Measurements from ENCODE around the gene NR1D2. TPM values are rescaled to one million over a fixed set of nuclear protein-coding genes. Genes with fewer than 3 reads are reported as not detected.
"Not testable (repeated sequence)": the region's sequence is repeated elsewhere in the genome, so short reads cannot be mapped to it uniquely, and the experiment has no call there.

The NR1D2 gene
- total RNA-seq (10 to 100 TPM; 52.2 to 56.7 TPM), polyA plus RNA-seq (10 to 100 TPM; 23.4 to 46.3 (median 31.7) TPM), total RNA-seq (32.0 to 173 (median 114) reads per million in 6 experiments)

- no peaks in the 10 kb centered on the region for H3K9me3 Mint-ChIP-seq
- H3K4me1 Mint-ChIP-seq, result peaks cover 22 to 45% (median 38%) of the 10 kb centered on the region in 4 donors
- H3K4me3 Mint-ChIP-seq, result peak within 1 kb of the TSS; percentile 81 to 97 (median 88)
- peak; percentile 63 to 85 (median 78) for DNase-seq
- H3K27ac Mint-ChIP-seq, result peak within 1 kb of the TSS; percentile 84 to 96 (median 94)
- peak; percentile 51 to 62 for ATAC-seq
- H3K36me3 Mint-ChIP-seq, result peaks cover 0 to 4% (median 3%) of the 10 kb centered on the region in 3 donors
- POLR2A ChIA-PET, result interaction anchor here (0.9 to 9.1 kb wide), 4 partner anchors 21 to 28 kb away, joined by 3 to 105 read pairs (median 4); partner anchors contain the start of genes NKIRAS1 and RPL15
- no peaks in the 10 kb centered on the region for H3K27me3 Mint-ChIP-seq
These were observed at the start of gene NR1D2 for GRCh38 chr3:23944861-23945662. Gene NR1D2, plus strand, starts transcription at chr3:23945286. Its CDS starts 293 bp downstream, at chr3:23945579.

- no peaks in the 10 kb centered on the region for H3K9me3 Mint-ChIP-seq
- POLR2A ChIA-PET, result interaction anchor here (0.7 to 1.0 kb wide), 2 partner anchors 16 to 126 kb away, joined by 3 to 5 read pairs; partner anchors contain the start of genes NKIRAS1 and RPL15
- no peak overlapping the region for H3K27ac Mint-ChIP-seq
- ATAC-seq (no peak), DNase-seq (no peak)
- peaks cover 5 to 74% (median 35%) of the 10 kb centered on the region in 3 donors for H3K36me3 Mint-ChIP-seq
- no peak overlapping the region for H3K4me3 Mint-ChIP-seq
- peaks cover 0 to 4% (median 1%) of the 10 kb centered on the region in 4 donors for H3K4me1 Mint-ChIP-seq
- no peaks in the 10 kb centered on the region for H3K27me3 Mint-ChIP-seq
These were observed 44.3 kb upstream of the NR1D2 start for GRCh38 chr3:23900744-23901143.

DNA sequence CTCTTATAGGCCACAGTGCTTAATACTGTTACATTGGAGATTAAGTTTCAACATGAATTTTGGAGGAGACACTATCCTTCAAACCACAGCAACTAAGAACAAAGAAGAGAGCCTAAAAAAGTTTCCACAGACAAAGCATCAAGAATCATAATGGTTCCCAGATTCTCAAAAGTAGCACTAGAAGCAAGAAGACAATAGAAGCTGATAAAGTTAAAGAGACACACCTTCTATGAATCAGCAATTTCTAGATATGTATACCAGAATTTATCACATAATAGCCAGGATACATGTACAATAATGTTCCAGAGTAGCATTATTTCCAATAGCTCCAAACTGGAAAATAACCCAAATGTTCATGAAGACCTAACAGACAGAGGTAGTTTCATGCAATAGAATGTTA lies 40.5 kb upstream of the NR1D2 start:
- Mint-ChIP-seq H3K36me3 (peaks cover 0 to 67% (median 33%) of the 10 kb centered on the region in 3 donors), H3K27ac (peak overlapping the region in 1 of 10 donors; percentile 8), H3K4me1 (peaks cover 0 to 2% (median under 1%) of the 10 kb centered on the region in 4 donors), H3K27me3 (no peaks in the 10 kb centered on the region), H3K9me3 (no peaks in the 10 kb centered on the region), H3K4me3 (no peak overlapping the region)
- ATAC-seq (no peak), DNase-seq (no peak)
- POLR2A ChIA-PET, result no interaction called here

GRCh38 chr3:23909341-23909740 lies 35.7 kb upstream of the NR1D2 start:
- Mint-ChIP-seq H3K27ac (no peak overlapping the region), H3K4me3 (no peak overlapping the region), H3K4me1 (peaks cover 0 to 7% (median 2%) of the 10 kb centered on the region in 4 donors), H3K27me3 (no peaks in the 10 kb centered on the region), H3K36me3 (peaks cover 0 to 44% (median 15%) of the 10 kb centered on the region in 3 donors), H3K9me3 (no peaks in the 10 kb centered on the region)
- POLR2A ChIA-PET, result interaction anchor here (1.0 kb wide), 1 partner anchor 8 kb away, joined by 3 read pairs; the partner anchor contains the start of genes NKIRAS1 and RPL15
- DNase-seq, result no peak
- no peak for ATAC-seq

DNA sequence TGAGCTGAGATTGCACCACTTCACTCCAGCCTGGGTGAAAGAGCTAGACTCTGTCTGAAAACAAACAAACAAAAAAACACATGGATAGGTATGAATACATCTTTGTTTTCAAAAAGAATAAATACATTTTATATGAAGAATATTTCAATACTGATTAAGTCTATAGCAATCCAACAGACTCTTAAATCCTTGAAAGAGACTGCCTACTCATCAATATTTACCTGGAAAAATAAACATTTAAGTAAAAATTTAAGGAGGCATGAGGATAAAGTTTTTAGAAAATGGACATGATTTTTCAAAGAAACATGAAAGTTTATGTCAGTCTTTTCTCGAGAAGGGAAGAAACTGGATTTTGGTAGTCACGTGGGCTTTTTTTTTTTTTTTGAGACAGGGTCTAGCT lies 33.7 kb upstream of the NR1D2 start:
- Mint-ChIP-seq H3K4me1 (peaks cover 8 to 23% (median 18%) of the 10 kb centered on the region in 4 donors), H3K9me3 (no peaks in the 10 kb centered on the region), H3K36me3 (peaks cover 0 to 33% (median 6%) of the 10 kb centered on the region in 3 donors), H3K4me3 (no peak overlapping the region), H3K27me3 (no peaks in the 10 kb centered on the region), H3K27ac (no peak overlapping the region)
- POLR2A ChIA-PET, result no interaction called here
- no peak for ATAC-seq
- DNase-seq, result no peak

GRCh38 chr3:23912335-23912734 lies 32.8 kb upstream of the NR1D2 start:
- H3K4me3 Mint-ChIP-seq, DNase-seq, H3K9me3 Mint-ChIP-seq, H3K27me3 Mint-ChIP-seq, ATAC-seq, H3K27ac Mint-ChIP-seq, POLR2A ChIA-PET: not testable (repeated sequence)
- H3K36me3 Mint-ChIP-seq, result peaks cover 0 to 30% (median 6%) of the 10 kb centered on the region in 3 donors
- peaks cover 12 to 25% (median 21%) of the 10 kb centered on the region in 4 donors for H3K4me1 Mint-ChIP-seq

DNA sequence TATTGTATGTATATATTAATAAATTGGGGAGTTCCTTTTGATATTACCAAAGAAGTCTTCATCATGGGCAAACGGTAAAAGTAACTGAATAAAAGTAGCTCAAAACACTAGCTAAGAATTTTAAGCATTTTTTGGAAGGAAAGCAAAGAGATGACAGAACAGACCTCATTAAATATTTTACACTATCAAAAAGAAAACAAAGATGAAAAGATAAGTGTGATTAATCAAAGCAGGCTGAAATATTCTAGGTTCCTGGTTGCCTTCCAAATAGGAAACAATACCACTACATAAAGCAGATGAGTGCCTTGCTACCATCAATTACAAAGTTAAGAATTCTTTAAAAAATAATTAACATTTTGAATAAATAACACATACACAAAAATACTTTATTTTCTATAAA lies 31.9 kb upstream of the NR1D2 start:
- no peak overlapping the region for H3K27ac Mint-ChIP-seq
- H3K9me3 Mint-ChIP-seq, result no peaks in the 10 kb centered on the region
- DNase-seq (no peak), ATAC-seq (no peak)
- peaks cover 18 to 31% (median 28%) of the 10 kb centered on the region in 4 donors for H3K4me1 Mint-ChIP-seq
- no peaks in the 10 kb centered on the region for H3K27me3 Mint-ChIP-seq
- H3K4me3 Mint-ChIP-seq, result no peak overlapping the region
- POLR2A ChIA-PET, result interaction anchor here (1.1 kb wide), 1 partner anchor 16 kb away, joined by 6 read pairs; no protein-coding TSS in a partner anchor
- peaks cover 7 to 33% (median 10%) of the 10 kb centered on the region in 3 donors for H3K36me3 Mint-ChIP-seq

DNA sequence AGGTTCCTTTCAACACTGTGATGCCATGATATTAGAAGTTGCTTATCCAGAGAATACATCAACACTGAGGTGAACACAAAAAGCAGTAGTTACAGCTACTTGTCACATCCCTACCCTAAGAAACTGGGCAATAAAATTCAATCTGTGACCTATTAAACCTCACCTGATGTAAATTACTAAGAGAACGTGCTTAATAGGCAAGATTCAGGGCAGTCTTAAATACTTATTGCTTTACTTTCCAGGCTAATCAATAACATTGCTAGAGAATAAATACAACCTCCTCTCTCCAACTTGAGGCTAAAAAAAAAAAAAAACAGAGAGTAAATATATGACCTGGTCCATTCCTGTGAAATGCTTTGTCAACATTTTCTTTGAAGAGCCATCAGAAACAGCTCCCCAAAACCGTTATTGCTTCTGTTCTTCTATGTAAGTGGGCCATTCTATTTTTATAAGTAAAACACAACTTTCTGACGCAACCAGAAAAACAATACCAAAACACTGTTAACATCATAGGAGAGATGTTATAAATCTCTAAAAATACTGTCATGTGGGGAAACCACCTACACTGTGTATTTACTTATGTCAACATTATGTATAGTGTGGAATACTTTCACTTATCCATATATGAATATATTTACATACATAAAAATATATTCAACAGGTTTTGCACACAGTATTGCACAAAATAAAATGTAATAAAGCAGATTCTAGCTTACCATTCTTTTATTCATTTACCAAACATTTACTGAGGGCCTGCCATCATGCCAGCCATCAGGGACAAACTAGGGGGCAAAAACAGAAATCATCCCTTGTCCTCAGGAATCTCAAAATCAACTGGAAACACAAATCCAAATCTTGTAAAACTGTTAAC lies 31.0 kb upstream of the NR1D2 start:
- Mint-ChIP-seq H3K4me1 (peaks cover 25 to 40% (median 37%) of the 10 kb centered on the region in 4 donors), H3K9me3 (no peaks in the 10 kb centered on the region), H3K27me3 (no peaks in the 10 kb centered on the region), H3K36me3 (peaks cover 10 to 35% (median 11%) of the 10 kb centered on the region in 3 donors), H3K4me3 (peak overlapping the region in 1 of 10 donors; percentile 24), H3K27ac (peak overlapping the region in 1 of 10 donors; percentile 4)
- ATAC-seq (no peak), DNase-seq (no peak)
- POLR2A ChIA-PET, result interaction anchor here (1.1 kb wide), 1 partner anchor 16 kb away, joined by 6 read pairs; no protein-coding TSS in a partner anchor

GRCh38 chr3:23915537-23916108 lies 29.5 kb upstream of the NR1D2 start:
- H3K4me1 Mint-ChIP-seq, result peaks cover 28 to 56% (median 50%) of the 10 kb centered on the region in 4 donors
- H3K27ac Mint-ChIP-seq, result peak overlapping the region in 9 of 10 donors; percentile 53 to 99 (median 98)
- H3K9me3 Mint-ChIP-seq, result no peaks in the 10 kb centered on the region
- peak overlapping the region; percentile 95 to 99 (median 98) for H3K4me3 Mint-ChIP-seq
- POLR2A ChIA-PET, result interaction anchor here (1.1 to 4.2 kb wide), 5 partner anchors 10 to 108 kb away, joined by 6 to 105 read pairs (median 7); partner anchors contain the start of gene NR1D2
- H3K36me3 Mint-ChIP-seq, result peaks cover 10 to 38% (median 11%) of the 10 kb centered on the region in 3 donors
- ATAC-seq (no peak), DNase-seq (no peak)
- H3K27me3 Mint-ChIP-seq, result no peaks in the 10 kb centered on the region

DNA sequence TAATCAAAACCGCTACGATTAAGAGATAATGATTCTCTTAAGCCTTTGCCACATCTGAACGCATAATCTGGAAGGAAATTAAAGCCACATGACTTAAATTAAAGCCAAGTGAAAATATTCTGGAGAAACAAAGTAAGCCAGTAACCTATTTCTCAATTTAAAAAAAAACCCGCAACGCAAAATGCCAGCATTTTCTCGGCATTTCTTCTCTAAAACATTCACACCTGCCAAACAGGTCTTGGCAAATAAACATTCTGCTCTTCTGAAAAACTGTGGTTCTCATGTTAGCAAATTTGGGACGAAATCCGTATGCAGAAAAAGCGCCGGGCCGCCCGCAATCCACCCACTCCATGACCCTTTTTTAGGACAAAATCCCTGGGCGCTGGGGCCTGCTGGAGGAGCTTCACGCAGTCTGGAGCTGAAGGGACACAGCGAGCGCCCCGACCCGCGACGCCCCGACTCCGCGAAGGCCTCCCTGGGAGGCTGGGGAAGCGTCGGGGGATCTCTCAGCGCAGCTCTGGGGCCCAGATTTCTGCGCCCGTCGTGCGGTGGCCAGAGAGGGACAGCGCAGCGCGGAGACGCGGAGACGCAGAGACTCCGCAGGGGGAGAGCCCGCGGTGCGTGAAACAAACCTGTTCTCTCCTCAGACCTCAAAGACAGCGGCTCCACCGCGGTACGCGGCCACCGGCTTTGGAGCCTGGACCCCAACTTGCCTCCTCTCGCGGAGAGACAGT lies 28.8 kb upstream of the NR1D2 start:
- Mint-ChIP-seq H3K9me3 (no peaks in the 10 kb centered on the region), H3K27ac (peak overlapping the region; percentile 96 to 99 (median 98)), H3K36me3 (peaks cover 9 to 43% (median 11%) of the 10 kb centered on the region in 3 donors), H3K4me1 (peaks cover 29 to 59% (median 50%) of the 10 kb centered on the region in 4 donors), H3K27me3 (no peaks in the 10 kb centered on the region), H3K4me3 (peak overlapping the region; percentile 95 to 99 (median 98))
- POLR2A ChIA-PET, result interaction anchor here (0.7 to 4.2 kb wide), 23 partner anchors 7 to 1867 kb away, joined by 3 to 105 read pairs (median 4); partner anchors contain the start of genes NGLY1 and NR1D2
- no peak for DNase-seq
- ATAC-seq, result peak; percentile 40 to 51

All from naive thymus-derived CD8-positive, alpha-beta T cell (primary cell).